GM19035 (cell line): ENCODE measurements around the gene ROBO1.

Experiments used
- ATAC-seq: cut with Tn5 transposase; IDR thresholded peaks from one replicate; pipeline ENCODE4 v1.9.1; 2021; ENCODE audit not compliant: unreplicated experiment

ROBO1 gene

GRCh38 chr3:78860567-78860966 is 907.2 kb downstream of the ROBO1 start:
- ATAC-seq = no peak

GRCh38 chr3:78858910-78859309 is 908.9 kb downstream of the ROBO1 start:
- ATAC-seq = no peak

- ATAC-seq = no peak
Observed at GRCh38 chr3:78858174-78858573, 909.6 kb downstream of the ROBO1 start.

- no peak for ATAC-seq
Observed at GRCh38 chr3:78857494-78858111, 910.2 kb downstream of the ROBO1 start.

- ATAC-seq = no peak
Observed at GRCh38 chr3:78856164-78856563, 911.6 kb downstream of the ROBO1 start.

- no peak for ATAC-seq
Observed at GRCh38 chr3:78855190-78855589, 912.6 kb downstream of the ROBO1 start.

DNA sequence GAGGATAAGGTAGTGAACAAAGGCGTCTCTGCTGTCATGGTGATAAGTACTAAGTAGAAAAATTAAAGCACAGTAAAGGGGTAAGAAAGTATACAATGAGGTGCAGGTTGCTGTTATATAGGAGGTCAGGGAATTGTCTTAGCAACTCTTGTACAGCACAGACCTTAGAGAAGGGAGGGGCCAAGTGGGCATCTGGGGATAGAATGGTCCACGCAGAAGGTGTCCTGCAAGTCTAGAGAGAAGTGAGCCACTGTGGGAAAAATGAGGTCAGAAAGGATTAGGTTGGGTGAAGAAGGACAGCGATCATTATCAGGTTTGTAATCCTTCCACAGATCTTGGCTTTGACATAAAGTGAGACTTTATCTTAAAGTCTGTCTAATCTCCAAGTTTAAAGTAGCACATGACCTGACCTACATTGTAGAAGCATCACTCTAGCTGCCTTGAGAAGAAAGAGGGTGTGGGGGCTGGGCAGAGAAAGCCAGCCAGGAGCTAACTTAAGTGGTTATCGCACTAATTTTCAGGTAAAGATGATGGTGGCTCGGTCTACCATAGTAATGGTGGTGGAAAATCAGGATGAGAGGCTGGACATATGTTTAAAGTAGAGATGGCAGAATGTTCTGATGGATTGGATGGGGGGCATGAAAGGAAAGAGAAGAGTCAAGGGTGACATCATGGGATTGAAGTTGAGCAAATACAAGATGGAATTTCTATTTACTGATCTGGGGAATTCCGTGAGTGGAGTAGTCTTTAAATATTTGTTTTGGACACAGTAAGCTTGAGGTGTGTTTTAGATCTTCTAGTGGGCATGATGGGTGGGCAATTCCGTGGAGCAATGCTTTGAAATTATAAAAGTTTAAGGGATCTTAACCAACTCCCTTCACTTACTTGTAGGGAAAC is 919.2 kb downstream of the ROBO1 start:
- no peak for ATAC-seq

DNA sequence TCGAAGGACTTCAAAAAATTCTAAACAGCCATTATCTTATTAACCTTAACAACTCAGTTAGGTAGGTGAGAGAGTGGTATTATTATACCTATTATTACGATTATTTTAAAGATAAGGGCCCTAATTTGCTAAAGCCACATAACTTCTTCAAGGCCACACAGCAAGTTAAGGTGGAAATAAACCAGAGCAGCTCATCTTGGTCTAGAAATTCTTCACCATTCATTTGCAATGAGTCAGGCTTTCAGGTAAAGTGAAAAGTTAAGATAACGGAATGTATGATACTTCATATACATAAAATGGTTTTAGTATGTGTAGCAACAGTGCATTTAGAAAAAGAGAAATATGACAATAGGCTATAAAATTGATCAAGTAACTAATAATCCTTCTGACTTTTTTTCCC is 920.2 kb downstream of the ROBO1 start:
- no peak for ATAC-seq

DNA sequence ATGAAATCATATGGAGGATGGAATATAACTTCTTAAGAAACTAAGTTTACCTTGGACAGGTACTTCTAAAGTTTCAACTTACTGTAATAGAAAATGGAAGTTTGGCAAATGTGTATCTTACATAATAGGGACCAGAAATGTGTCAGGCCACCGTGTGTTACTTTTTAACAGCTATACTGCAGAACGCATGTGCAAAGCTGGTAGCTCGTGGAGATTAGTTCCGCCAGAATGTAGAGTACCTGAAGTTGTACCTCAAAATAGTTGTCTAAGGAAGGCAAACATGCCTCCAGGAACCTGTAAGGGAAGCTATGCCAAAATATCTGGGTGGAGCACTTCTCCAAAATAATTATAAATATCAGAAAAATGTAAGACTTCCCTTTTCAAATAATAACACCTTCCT is 920.6 kb downstream of the ROBO1 start:
- no peak for ATAC-seq

- no peak for ATAC-seq
Observed at GRCh38 chr3:78846718-78847117, 921.1 kb downstream of the ROBO1 start.

DNA sequence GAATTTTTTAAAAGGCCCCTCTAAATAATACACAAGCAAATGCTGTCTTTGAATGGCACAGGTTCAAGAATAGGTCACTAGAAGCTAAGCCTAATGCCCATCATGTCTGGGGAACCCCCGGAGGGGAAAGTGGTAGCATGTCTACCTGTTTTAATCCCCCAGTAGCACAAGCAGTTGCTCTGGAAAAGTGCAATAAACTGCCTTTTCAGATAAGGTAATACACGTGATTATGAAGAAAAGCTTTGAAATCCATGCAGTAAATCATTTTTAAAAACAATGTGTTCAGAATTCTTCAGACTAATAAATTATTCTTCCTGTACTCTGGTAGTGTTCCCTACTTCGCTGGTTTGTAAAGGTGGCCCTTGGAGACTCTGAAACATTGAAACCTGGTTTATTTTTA is 922.2 kb downstream of the ROBO1 start:
- ATAC-seq = no peak

DNA sequence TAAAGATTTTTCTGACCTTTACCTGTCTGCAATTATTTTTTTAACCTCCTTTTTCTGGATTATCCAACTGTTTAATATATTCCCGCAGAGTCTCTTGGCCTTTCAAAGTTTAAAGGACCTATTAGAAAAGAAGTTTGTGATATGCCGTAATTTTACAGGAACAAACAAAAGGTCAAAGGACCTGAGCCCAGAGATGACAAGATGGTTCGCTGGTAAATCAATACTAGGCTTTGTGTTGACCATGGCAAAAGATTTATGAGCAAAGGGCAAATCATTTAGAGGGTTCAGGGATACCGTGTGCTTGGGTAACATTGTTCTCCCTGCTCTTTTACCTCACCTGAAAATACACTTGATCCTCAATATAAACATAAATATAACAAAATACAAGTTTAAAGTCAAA is 923.5 kb downstream of the ROBO1 start:
- ATAC-seq = no peak

GRCh38 chr3:78839693-78840092 is 928.1 kb downstream of the ROBO1 start:
- no peak for ATAC-seq

DNA sequence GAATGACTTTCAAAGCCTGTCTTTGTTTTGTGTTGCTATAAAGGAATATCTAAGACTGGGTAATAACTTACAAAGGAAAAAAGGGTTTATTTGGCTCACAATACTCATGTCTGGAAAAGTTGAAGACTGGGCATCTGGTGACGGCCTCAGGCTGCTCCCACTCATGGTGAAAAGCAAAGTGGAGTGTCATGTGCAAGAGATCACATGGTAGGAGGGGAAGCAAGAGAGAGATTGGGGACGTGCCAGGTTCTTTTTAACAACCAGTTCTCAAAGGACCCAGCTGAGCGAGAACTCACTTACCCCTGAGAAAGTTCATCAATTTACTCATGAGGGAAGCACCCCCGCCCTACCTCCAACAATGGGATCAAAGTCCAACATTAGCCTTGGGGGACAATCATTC is 929.4 kb downstream of the ROBO1 start:
- no peak for ATAC-seq

- no peak for ATAC-seq
Observed at GRCh38 chr3:78834910-78835309, 932.9 kb downstream of the ROBO1 start.

- no peak for ATAC-seq
Observed at GRCh38 chr3:78832785-78833204, 935.0 kb downstream of the ROBO1 start.

GRCh38 chr3:78831446-78831972 is 936.3 kb downstream of the ROBO1 start:
- ATAC-seq = no peak

- no peak for ATAC-seq
Observed at GRCh38 chr3:78830470-78830869, 937.3 kb downstream of the ROBO1 start.

DNA sequence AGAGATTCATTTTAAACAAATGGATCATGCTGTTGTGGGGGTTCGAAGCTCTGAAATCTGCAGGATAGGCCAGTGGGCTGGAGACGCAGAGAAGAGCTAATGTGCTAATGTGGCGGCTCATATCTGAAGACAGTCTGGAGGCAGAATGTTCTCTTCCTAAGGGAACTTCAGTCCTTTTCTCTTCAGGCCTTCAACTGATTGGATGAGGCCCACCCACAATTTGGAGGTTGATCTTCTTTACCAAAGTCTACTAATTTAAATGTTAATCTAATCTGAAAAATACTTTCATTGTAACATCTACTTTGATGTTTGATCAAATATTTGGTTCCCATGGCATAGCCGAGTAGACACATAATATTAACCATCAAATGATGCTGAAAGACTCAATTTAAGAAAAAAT is 940.2 kb downstream of the ROBO1 start:
- no peak for ATAC-seq

GRCh38 chr3:78825858-78826215 is 942.0 kb downstream of the ROBO1 start:
- ATAC-seq = no peak

DNA sequence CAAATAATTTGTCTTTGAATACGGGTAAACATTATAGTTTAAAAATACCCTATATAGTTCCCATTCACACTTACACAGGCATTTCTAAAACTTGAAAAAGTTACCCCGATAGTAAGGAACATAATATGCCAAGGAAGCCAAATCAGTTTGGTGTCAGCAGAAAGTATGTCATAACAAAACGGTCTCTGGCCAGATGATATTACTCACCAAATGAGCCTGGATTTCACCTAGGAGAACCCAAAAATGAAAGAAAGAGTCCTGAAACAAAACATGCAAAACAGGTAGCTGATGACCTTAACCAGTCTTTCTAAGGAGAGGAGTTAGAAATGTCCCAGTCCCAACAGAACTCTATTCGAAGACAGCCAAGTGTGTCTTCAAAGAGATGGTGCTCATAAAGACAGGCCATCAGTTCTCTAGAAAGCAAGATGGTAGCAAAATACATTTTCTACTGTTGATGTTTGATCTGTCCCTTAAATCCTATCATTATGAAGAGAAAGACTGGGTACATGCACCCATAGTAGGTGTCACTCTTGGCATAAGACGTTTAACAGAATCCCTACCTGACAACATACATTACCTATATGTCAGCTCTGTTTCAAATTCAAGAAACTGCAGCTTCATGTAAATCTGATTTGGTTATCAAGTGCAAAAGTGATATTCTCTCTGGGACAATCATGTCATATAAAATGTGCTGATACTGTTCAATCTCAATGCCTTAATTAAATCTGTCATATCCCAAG is 942.5 kb downstream of the ROBO1 start:
- ATAC-seq = peak; percentile 56

- no peak for ATAC-seq
Observed at GRCh38 chr3:78823859-78824258, 943.9 kb downstream of the ROBO1 start.
